Measurements from ENCODE around the gene CCR7. TPM values are rescaled to one million over a fixed set of nuclear protein-coding genes. Genes with fewer than 3 reads are reported as not detected.

CCR7 gene
- total RNA-seq, 4 donors from 2014 or later: 0.12 to 0.95 (median 0.53) TPM; not detected in 1

DNA sequence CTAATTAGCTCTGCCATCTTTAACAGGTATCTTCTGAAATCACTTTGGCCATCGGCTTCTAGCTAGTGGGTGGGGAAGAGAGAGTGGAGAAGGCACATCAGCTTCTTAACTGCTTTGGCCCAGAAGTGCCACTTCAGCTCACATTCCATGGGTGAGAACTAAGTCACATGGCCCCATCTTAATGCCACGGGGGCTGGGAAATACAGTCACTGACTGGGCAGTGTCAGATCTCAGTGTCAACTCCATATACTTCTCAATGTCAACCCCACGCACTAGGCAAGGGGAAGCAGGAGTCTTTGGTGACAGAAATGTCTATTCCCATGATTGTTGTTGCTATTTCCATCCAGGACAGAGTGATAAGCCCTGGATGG lies 29.4 kb downstream of the CCR7 start:
- DNase-seq: no peak
- intact Hi-C loops (cut with DNase I): no loop called here
- Histone ChIP-seq H3K9me3 (no peaks in the 10 kb centered on the region), H3K4me3 (no peak overlapping the region), H3K27me3 (no peaks in the 10 kb centered on the region), H3K4me1 (peaks cover 48 to 100% (median 70%) of the 10 kb centered on the region in 3 donors), H3K27ac (peak overlapping the region; percentile 72 to 95 (median 89)), H3K36me3 (no peaks in the 10 kb centered on the region)
- no peak for TF ChIP-seq CTCF (IDR thresholded peaks at IDR 0.05)
- no peak for TF ChIP-seq POLR2A (IDR thresholded peaks at IDR 0.05)
- WGBS, 2 donors: 46 to 54% methylated on average over 2 to 3 of the region's 3 CpGs

DNA sequence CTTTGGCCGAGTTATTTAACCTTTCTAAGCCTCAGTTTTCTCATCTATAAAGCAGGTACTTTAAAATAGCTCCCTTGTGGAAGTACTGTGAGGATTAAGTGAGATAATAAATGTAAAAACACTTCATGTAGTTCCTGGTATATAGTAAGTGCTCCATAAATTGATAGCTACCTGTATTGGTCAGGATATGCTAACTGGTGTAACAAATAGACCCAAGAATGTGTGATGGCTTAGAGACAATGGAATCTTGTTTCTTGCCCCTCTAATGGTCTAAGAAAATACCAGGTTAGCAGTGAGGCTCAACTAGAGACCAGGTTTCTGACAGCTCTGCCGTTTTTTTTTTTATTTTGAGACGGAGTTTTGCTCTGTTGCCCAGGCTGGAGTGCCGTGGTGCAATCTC lies 29.8 kb downstream of the CCR7 start:
- Histone ChIP-seq H3K4me1 (peaks cover 52 to 100% (median 72%) of the 10 kb centered on the region in 3 donors), H3K27ac (peak overlapping the region; percentile 72 to 95 (median 89)), H3K9me3 (no peaks in the 10 kb centered on the region), H3K4me3 (no peak overlapping the region), H3K36me3 (no peaks in the 10 kb centered on the region), H3K27me3 (no peaks in the 10 kb centered on the region)
- no peak for DNase-seq
- WGBS, 2 donors: 82 to 87% methylated on average over 4 of the region's 4 CpGs
- TF ChIP-seq CTCF (IDR thresholded peaks at IDR 0.05): no peak
- no peak for TF ChIP-seq POLR2A (IDR thresholded peaks at IDR 0.05)
- intact Hi-C loops (cut with DNase I): no loop called here

DNA sequence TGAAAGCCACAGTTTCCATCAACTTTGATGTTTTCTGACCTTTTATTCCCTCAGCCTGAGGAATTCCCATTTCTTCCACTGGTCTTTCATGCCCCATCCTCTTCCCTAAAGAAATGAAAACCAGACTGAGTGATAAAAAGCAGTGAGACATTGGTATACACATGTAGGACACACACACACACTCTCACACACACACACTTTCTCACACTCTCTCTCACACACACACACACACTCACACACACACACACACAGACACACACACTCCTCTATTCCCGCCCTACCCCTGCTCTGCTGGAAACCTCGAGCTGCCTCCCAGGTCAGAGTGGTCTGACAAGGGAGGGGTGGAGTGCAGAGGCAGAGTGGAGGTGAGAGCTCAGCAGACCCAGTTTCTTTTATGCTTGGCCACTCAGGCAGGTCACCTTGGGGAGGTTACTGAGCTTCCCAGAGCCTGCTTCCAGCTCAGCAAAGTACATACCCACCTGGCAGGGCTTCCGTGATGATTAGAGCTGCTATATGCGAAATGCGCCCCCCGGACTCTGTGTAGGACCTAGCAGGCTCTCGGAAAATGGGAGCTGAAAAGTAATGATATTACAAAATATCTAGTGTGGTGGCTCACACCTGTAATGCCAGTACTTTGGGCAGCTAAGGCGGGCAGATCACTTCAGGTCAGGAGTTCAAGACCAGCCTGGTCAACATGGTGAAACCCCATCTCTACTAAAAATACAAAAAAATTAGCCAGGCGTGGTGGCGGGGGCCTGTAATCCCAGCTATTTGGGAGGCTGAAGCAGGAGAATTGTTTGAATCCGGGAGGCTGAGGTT lies 30.7 kb downstream of the CCR7 start:
- intact Hi-C loops (cut with DNase I): loop anchor here (5.0 kb wide), 1 partner anchor 92 kb away; the partner anchor contains the start of gene IGFBP4
- DNase-seq: no peak

GRCh38 chr17:40533896-40534295 lies 31.4 kb downstream of the CCR7 start:
- Histone ChIP-seq H3K36me3 (no peaks in the 10 kb centered on the region), H3K27ac (peak overlapping the region; percentile 62 to 91 (median 82)), H3K9me3 (no peaks in the 10 kb centered on the region), H3K4me1 (peaks cover 55 to 100% (median 69%) of the 10 kb centered on the region in 3 donors), H3K4me3 (no peak overlapping the region), H3K27me3 (no peaks in the 10 kb centered on the region)
- intact Hi-C loops (cut with DNase I): loop anchor here (5.0 kb wide), 1 partner anchor 92 kb away; the partner anchor contains the start of gene IGFBP4
- no peak for DNase-seq
- 26 to 42% methylated on average over 4 of the region's 4 CpGs for WGBS, 2 donors
- no peak for TF ChIP-seq POLR2A (IDR thresholded peaks at IDR 0.05)
- no peak for TF ChIP-seq CTCF (IDR thresholded peaks at IDR 0.05)

More for the DNA sequence above, 30.7 kb downstream of the CCR7 start:
- H3K9me3 ChIP-seq: no peaks in the 10 kb centered on the region
- no peaks in the 10 kb centered on the region for H3K27me3 ChIP-seq
- no peak for TF ChIP-seq CTCF (IDR thresholded peaks at IDR 0.05)
- no peak for TF ChIP-seq POLR2A (IDR thresholded peaks at IDR 0.05)
- no peak overlapping the region for H3K4me3 ChIP-seq
- WGBS, 2 donors: 77 to 82% methylated on average over 6 to 11 of the region's 11 CpGs
- no peaks in the 10 kb centered on the region for H3K36me3 ChIP-seq
- H3K4me1 ChIP-seq: peaks cover 55 to 100% (median 68%) of the 10 kb centered on the region in 3 donors
- H3K27ac ChIP-seq: peak overlapping the region; percentile 62 to 91 (median 82)
